Fibroblast of pulmonary artery (primary cell): ENCODE data around the gene SLC31A1.

Experiments used
- DNase-seq: peaks from one replicate; pipeline ENCODE4 v3.0.0-alpha.2; 2010; ENCODE audit warnings: low read depth
- H3K4me3 ChIP-seq: replicated peaks from 2 replicates; pipeline ENCODE4 v1.5.1; 2011; ENCODE audit warnings: low read depth, mild to moderate bottlenecking, control low read depth, low read length, moderate library complexity
- TF ChIP-seq, protein P1 (sequence below): IDR thresholded peaks from 2 replicates; pipeline ENCODE4 v1.5.1; 2011; ENCODE audit warnings: mild to moderate bottlenecking, control low read depth, low read length, inconsistent platforms; ENCODE audit errors: missing control alignments

The SLC31A1 gene

GRCh38 chr9:113310538-113310937 is 89.2 kb downstream of the SLC31A1 start:
- no peak overlapping the region for H3K4me3 ChIP-seq
- DNase-seq, result peak; percentile 38
- TF ChIP-seq, protein P1, sequence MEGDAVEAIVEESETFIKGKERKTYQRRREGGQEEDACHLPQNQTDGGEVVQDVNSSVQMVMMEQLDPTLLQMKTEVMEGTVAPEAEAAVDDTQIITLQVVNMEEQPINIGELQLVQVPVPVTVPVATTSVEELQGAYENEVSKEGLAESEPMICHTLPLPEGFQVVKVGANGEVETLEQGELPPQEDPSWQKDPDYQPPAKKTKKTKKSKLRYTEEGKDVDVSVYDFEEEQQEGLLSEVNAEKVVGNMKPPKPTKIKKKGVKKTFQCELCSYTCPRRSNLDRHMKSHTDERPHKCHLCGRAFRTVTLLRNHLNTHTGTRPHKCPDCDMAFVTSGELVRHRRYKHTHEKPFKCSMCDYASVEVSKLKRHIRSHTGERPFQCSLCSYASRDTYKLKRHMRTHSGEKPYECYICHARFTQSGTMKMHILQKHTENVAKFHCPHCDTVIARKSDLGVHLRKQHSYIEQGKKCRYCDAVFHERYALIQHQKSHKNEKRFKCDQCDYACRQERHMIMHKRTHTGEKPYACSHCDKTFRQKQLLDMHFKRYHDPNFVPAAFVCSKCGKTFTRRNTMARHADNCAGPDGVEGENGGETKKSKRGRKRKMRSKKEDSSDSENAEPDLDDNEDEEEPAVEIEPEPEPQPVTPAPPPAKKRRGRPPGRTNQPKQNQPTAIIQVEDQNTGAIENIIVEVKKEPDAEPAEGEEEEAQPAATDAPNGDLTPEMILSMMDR, result no peak

DNA sequence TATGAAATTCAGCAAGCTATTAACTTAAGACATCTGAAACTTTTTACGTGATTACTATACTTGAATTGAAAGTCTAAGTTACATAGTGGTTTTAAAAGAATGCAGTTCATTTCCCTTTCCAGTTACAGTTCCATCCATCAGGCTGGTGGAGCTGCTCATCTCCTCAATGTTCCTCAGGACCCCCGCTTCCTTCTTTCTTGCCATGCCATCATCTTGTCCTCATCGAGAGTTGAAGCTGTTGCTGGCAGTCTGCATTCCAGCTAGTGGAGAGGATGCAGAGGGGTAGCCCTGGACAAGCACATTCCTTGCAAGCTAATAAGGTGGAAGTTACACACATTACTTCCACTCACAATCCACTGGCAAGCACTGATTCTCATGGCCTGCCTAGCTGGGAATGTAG is 90.6 kb downstream of the SLC31A1 start:
- no peak for DNase-seq
- TF ChIP-seq, protein P1, result no peak
- H3K4me3 ChIP-seq, result no peak overlapping the region

GRCh38 chr9:113313261-113313660 is 91.9 kb downstream of the SLC31A1 start:
- H3K4me3 ChIP-seq, result no peak overlapping the region
- DNase-seq, result no peak
- TF ChIP-seq, protein P1, result no peak
